Body of pancreas (tissue), 4 donors: Measurements from ENCODE around the gene SNRNP200.

ENCODE experiments used
- POLR2A ChIP-seq, 3 donors: fragments of 450-650 bp; IDR thresholded peaks; one replicate each; pipeline ENCODE4 v1.6.1; 2016; ENCODE audit warnings: antibody characterized with exemption in 3 of 3, mild to moderate bottlenecking in 2 of 3
- TF ChIP-seq, protein P1 (sequence below), 7 experiments: fragments of 450-650 bp in 4 of 7; fragments of 200-600 bp in 3 of 7; sonication (generic) in 3 of 7; IDR thresholded peaks; one replicate each; pipeline ENCODE4 v1.5.1; 2016 to 2019; ENCODE audit warnings: antibody characterized with exemption in 7 of 7

- TF ChIP-seq, protein P1, sequence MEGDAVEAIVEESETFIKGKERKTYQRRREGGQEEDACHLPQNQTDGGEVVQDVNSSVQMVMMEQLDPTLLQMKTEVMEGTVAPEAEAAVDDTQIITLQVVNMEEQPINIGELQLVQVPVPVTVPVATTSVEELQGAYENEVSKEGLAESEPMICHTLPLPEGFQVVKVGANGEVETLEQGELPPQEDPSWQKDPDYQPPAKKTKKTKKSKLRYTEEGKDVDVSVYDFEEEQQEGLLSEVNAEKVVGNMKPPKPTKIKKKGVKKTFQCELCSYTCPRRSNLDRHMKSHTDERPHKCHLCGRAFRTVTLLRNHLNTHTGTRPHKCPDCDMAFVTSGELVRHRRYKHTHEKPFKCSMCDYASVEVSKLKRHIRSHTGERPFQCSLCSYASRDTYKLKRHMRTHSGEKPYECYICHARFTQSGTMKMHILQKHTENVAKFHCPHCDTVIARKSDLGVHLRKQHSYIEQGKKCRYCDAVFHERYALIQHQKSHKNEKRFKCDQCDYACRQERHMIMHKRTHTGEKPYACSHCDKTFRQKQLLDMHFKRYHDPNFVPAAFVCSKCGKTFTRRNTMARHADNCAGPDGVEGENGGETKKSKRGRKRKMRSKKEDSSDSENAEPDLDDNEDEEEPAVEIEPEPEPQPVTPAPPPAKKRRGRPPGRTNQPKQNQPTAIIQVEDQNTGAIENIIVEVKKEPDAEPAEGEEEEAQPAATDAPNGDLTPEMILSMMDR (IDR thresholded peaks at IDR 0.05), result no peak
- no peak for TF ChIP-seq POLR2A (IDR thresholded peaks at IDR 0.05)
Measured at GRCh38 chr2:96265349-96265839, 40.0 kb downstream of the SNRNP200 start.
